Panc1 (cell line): ENCODE data around the gene CCT8. TPM values are rescaled to one million over a fixed set of nuclear protein-coding genes. Genes with fewer than 3 reads are reported as not detected.
"Not testable (repeated sequence)": the region's sequence is repeated elsewhere in the genome, so short reads cannot be mapped to it uniquely, and the experiment has no call there.

ENCODE experiments used
- ATAC-seq: fragments of 200-7000 bp; cut with Tn5 transposase; 2 replicates; pipeline ENCODE4 v1.9.1; 2020; ENCODE audit warnings: mild to moderate bottlenecking, moderate library complexity
- BruUV-seq: library from RNA; stranded (reverse); fragments of 400-500 nt; replicated peaks from 2 replicates; lab custom pipeline; 2021; lab: Mats Ljungman, UMichigan
- CTCF ChIA-PET: fragments of 300-600 bp; sonication (Branson Sonifier 250); formaldehyde crosslinking; loops from one replicate; lab custom pipeline; 2022; ENCODE audit warnings: antibody characterized with exemption; lab: Charles Lee
- POLR2A ChIA-PET: fragments of 300-600 bp; sonication (Branson Sonifier 250); formaldehyde crosslinking; loops from one replicate; lab custom pipeline; 2022; ENCODE audit warnings: antibody characterized with exemption; lab: Charles Lee
- DNase-seq: peaks from one replicate; pipeline ENCODE4 v3.0.0-alpha.2; 2010; ENCODE audit warnings: low read depth, low spot score
- H3K27ac ChIP-seq: 2 replicates; pipeline ENCODE4 v1.5.1; 2011; ENCODE audit warnings: mild to moderate bottlenecking, low read length, inconsistent platforms
- H3K27me3 ChIP-seq: fragments of 200-500 bp; sonication (Bioruptor generic); 2 replicates; pipeline ENCODE4 v1.6.0; 2014; ENCODE audit warnings: low read length, inconsistent platforms; ENCODE audit not compliant: control insufficient read depth, insufficient read depth
- H3K36me3 ChIP-seq: fragments of 200-500 bp; sonication (Bioruptor generic); 2 replicates; pipeline ENCODE4 v1.5.1; 2014; ENCODE audit warnings: inconsistent platforms, mild to moderate bottlenecking, low read length, moderate library complexity; ENCODE audit not compliant: control insufficient read depth, insufficient read depth
- H3K4me1 ChIP-seq: 2 replicates; pipeline ENCODE4 v1.5.1; 2011; ENCODE audit warnings: inconsistent platforms, mild to moderate bottlenecking, low read length, moderate library complexity; ENCODE audit not compliant: control insufficient read depth, insufficient read depth
- H3K4me3 ChIP-seq, 2 experiments: 2 replicates each; pipeline ENCODE4 v1.5.1; 2011 to 2012; ENCODE audit warnings: low read depth in 2 of 2, low read length in 2 of 2, mild to moderate bottlenecking in 2 of 2, inconsistent platforms in 1 of 2, moderate library complexity in 1 of 2
- H3K9me3 ChIP-seq: fragments of 200-500 bp; sonication (Bioruptor generic); 2 replicates; pipeline ENCODE4 v1.5.1; 2014; ENCODE audit warnings: low read depth, mild to moderate bottlenecking, inconsistent platforms, low read length, moderate library complexity; ENCODE audit not compliant: control insufficient read depth, insufficient read depth
- POLR2AphosphoS5 ChIP-seq: IDR thresholded peaks from 2 replicates; pipeline ENCODE4 v1.6.1; 2012; ENCODE audit warnings: mild to moderate bottlenecking, low read depth, low read length, moderate library complexity
- SIN3A ChIP-seq: IDR thresholded peaks from 2 replicates; pipeline ENCODE4 v1.6.1; 2012; ENCODE audit warnings: low read depth, mild to moderate bottlenecking, low read length, moderate library complexity, borderline replicate concordance; ENCODE audit not compliant: insufficient read depth
- TCF7L2 ChIP-seq: IDR thresholded peaks from 2 replicates; pipeline ENCODE4 v1.6.1; 2011; ENCODE audit warnings: mild to moderate bottlenecking, low read depth, low read length, inconsistent platforms
- in situ Hi-C: cut with HindIII; loops from 2 replicates; pipeline ENCODE4 v1.10.0; 2016; ENCODE audit warnings: low sequenced_read_pairs, low pct_unique_long_range_greater_than_20kb
- intact Hi-C: fragments of 100-400 bp; cut with micrococcal nuclease; formaldehyde crosslinking; loops from one replicate; pipeline ENCODE4 v1.10.0; 2022; ENCODE audit not compliant: unreplicated experiment
- total RNA-seq: library from RNA; stranded (reverse); gene quantifications from one replicate; pipeline ENCODE4 v1.2.1, GENCODE V29; 2021; ENCODE audit not compliant: unreplicated experiment
- TF ChIP-seq, protein P1 (sequence below), 2 experiments: IDR thresholded peaks; 2 replicates each; pipeline ENCODE4 v1.6.1; 2011 to 2012; ENCODE audit warnings: low read depth in 2 of 2, control low read depth in 1 of 2, low read length in 1 of 2, mild to moderate bottlenecking in 1 of 2, moderate library complexity in 1 of 2; ENCODE audit not compliant: insufficient read depth in 1 of 2
- TF ChIP-seq, protein P2 (sequence below): fragments of 450-650 bp; IDR thresholded peaks from 2 replicates; pipeline ENCODE4 v1.5.1; 2017; ENCODE audit warnings: mild to moderate bottlenecking

Gene CCT8
- total RNA-seq, 1 experiment from 2014 or later, result 160 TPM

DNA sequence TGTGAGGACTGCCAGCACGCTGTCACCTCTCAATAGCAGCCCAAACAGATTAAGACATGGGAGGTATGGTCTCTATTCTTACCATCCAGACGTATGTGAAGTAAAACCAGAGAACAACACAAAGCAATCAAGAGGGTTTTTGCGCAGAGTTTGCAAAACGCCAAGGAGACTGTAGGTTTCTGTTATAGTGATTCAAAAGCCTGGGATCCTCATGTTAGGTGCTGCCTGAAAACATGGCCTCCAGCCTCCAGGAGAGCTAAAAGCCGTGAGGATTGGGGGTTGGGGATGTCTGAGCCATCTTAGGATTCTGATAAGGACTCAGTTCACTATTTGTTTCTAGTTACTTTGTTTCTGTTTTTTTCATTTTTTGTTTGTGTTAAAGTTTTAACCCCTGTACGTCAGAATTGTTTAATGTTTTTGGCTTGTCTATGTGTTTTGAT is 4.2 kb upstream of the CCT8 start:
- intact Hi-C loops, result no loop called here
- H3K27me3 ChIP-seq, result no peaks in the 10 kb centered on the region
- H3K4me3 ChIP-seq, result no peak overlapping the region
- no TSS peak for BruUV-seq
- no peaks in the 10 kb centered on the region for H3K4me1 ChIP-seq
- ChIA-PET CTCF (no interaction called here), POLR2A (no interaction called here)
- in situ Hi-C loops, result no loop called here
- no peak for DNase-seq
- peaks cover 7% of the 10 kb centered on the region; the same call in 1 of the 2 replicates for H3K36me3 ChIP-seq
- ATAC-seq, result no peak
- no peak overlapping the region for H3K27ac ChIP-seq
- H3K9me3 ChIP-seq, result no peaks in the 10 kb centered on the region
- TF ChIP-seq SIN3A, result no peak
- TF ChIP-seq, protein P1, sequence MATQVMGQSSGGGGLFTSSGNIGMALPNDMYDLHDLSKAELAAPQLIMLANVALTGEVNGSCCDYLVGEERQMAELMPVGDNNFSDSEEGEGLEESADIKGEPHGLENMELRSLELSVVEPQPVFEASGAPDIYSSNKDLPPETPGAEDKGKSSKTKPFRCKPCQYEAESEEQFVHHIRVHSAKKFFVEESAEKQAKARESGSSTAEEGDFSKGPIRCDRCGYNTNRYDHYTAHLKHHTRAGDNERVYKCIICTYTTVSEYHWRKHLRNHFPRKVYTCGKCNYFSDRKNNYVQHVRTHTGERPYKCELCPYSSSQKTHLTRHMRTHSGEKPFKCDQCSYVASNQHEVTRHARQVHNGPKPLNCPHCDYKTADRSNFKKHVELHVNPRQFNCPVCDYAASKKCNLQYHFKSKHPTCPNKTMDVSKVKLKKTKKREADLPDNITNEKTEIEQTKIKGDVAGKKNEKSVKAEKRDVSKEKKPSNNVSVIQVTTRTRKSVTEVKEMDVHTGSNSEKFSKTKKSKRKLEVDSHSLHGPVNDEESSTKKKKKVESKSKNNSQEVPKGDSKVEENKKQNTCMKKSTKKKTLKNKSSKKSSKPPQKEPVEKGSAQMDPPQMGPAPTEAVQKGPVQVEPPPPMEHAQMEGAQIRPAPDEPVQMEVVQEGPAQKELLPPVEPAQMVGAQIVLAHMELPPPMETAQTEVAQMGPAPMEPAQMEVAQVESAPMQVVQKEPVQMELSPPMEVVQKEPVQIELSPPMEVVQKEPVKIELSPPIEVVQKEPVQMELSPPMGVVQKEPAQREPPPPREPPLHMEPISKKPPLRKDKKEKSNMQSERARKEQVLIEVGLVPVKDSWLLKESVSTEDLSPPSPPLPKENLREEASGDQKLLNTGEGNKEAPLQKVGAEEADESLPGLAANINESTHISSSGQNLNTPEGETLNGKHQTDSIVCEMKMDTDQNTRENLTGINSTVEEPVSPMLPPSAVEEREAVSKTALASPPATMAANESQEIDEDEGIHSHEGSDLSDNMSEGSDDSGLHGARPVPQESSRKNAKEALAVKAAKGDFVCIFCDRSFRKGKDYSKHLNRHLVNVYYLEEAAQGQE (IDR thresholded peaks at IDR 0.05; ENCODE audit: insufficient read depth in 1 of 2, low read depth in 2 of 2, low read length in 1 of 2), result no peak
- TF ChIP-seq, protein P2, sequence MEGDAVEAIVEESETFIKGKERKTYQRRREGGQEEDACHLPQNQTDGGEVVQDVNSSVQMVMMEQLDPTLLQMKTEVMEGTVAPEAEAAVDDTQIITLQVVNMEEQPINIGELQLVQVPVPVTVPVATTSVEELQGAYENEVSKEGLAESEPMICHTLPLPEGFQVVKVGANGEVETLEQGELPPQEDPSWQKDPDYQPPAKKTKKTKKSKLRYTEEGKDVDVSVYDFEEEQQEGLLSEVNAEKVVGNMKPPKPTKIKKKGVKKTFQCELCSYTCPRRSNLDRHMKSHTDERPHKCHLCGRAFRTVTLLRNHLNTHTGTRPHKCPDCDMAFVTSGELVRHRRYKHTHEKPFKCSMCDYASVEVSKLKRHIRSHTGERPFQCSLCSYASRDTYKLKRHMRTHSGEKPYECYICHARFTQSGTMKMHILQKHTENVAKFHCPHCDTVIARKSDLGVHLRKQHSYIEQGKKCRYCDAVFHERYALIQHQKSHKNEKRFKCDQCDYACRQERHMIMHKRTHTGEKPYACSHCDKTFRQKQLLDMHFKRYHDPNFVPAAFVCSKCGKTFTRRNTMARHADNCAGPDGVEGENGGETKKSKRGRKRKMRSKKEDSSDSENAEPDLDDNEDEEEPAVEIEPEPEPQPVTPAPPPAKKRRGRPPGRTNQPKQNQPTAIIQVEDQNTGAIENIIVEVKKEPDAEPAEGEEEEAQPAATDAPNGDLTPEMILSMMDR, result no peak
- no peak for TF ChIP-seq TCF7L2
- no peak for TF ChIP-seq POLR2AphosphoS5

GRCh38 chr21:29076731-29077640 is 3.5 kb upstream of the CCT8 start:
- H3K4me1 ChIP-seq, intact Hi-C loops, ATAC-seq, BruUV-seq, H3K27ac ChIP-seq, H3K9me3 ChIP-seq, DNase-seq, H3K4me3 ChIP-seq, in situ Hi-C loops, CTCF ChIA-PET, H3K27me3 ChIP-seq, POLR2A ChIA-PET: not testable (repeated sequence)
- peaks cover 13% of the 10 kb centered on the region; the same call in 1 of the 2 replicates for H3K36me3 ChIP-seq
